ENCODE measurements around the gene JADE2.

The JADE2 gene

DNA sequence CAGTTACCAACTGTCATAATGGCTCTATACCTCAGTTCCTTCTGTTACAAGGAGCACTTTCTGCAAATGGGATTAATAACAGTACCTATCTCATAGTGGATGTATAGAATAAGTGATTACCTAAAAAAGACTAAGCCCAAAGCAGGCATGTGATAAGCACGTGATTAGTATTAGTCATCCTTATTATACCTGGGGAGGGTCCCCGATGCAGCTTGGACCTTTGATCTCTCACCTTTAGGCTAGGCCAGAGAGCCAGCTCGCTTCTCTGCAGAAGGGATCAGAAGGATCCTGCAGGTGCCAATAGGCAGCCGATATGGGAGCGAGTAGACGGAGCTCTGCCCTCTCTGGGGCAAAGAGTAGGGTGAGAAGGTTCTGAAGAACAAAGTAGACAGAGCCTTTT is 4.0 kb downstream of the JADE2 start:
- in situ Hi-C loops (cut with MboI; ENCODE audit: low sequenced_read_pairs): no loop called here

DNA sequence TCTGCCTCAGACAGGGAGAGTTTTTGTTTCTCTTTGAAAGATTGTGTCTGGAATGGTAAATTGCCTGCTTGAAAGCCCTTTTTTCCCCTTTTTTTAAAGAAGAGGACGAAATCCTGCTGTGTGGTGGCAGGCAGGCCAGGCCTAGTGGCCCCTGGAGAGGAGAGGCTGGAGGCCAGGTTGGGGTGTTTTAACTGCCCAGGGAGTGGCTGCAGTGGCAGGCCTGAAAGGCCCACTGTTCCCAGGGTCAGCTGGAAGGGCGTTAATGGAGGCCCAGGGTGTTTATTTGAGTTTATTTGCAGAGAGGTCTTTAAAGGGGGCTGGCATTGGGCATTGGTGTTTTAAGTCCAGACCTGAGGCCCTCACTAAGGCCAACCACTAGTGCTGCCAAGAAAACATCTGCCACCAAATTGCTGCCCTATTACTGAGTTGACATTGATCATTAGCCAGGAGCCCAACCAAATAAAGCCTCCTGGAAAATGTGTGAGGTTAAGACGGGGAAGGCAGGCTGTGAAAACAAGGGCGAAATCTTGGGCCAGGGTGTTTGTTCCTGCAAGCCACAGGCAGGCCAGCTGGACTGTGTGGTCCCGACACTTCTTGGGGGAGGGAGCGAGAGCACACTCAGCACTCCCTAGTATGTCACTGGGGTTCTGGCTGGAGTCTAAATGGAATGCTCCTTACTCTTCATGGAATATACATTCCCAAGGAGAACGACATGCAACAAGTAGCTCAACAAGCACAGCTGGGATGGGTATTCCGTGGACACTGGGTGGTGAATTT is 5.0 kb downstream of the JADE2 start:
- in situ Hi-C loops (cut with MboI; ENCODE audit: low sequenced_read_pairs): no loop called here

DNA sequence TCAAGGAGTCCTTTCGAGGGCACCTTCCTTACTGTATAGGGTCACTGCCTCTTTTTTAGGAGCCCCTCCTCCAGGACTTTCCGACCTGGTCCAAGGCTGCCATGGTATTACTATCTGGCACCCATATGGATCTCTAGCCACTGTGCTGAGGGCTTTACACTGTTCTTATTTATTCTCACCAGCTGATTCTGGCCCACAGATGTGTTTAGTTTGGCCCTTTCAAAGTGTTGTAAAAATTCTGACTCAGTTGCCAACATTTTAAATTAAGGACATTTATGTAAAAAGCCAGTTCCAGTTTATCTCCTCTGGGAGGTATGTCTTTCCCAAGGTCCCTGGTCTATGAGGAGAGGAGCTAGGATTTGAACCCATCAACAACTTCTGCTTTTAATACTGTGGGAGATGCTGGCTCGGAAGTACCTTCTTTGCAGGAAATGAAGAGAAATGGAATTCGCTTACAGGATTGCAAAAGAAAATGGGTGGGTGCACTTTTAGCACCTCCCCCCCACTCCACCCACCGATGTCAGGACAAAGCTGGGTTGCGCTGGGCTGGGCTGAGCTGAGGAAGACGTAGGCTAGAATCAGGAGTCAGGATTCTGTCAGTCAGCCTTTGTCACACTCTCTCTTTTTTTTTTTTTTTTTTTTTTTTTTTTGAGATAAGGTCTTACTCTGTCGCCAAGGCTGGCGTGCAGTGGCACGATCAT is 7.8 kb downstream of the JADE2 start:
- in situ Hi-C loops (cut with MboI; ENCODE audit: low sequenced_read_pairs): no loop called here

DNA sequence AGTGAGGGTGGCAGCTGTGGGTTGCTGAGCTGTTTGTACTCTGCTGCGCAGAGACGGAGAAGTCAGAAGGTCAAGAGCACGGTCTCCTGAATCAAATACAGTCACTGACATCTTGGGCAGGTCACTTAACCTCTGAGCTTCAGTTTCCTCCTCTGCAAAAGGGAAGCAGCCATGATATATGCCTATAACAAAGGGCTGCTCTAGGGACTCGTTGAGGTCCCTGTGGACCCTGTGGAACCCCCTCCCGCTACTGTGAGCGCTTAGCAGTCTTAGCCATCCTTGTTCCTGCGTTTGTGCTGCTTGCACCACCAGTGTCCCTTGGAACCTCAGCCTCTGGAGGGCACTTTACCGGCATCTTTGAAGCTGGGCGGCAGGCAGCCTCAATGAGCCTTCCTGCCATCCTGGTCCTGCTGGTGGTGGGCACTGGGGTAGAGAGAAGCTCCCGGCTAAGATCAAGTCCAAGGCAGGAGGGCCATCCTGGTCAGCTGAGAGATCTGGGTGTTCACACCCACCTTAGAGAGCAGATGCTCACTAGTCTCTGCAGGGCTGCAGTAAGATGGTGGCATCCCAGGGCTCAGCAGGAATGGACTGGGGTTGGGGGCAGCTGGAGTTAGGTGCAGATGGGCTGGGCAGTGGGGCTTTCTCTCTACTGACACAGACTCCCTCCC is 8.7 kb downstream of the JADE2 start:
- in situ Hi-C loops (cut with MboI; ENCODE audit: low sequenced_read_pairs): no loop called here

DNA sequence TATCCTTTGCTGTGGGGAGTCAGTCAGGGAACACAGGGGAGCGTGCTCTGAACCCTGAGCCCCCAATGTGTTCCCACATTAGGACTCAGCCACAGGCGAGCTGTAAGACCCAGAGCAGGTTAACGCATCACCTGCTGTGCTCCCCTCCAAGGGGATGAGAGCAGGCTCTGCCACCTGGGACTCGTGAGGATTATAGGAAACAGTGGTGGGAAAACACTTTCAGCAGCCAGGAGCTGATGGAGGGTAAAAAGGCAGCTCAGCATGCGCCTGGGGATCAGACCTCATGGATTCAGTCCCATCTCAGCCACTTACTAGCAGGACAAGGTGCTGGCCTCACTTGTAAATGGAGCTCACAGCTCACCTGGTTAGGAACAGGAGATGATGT is 9.2 kb downstream of the JADE2 start:
- in situ Hi-C loops (cut with MboI; ENCODE audit: low sequenced_read_pairs): no loop called here

DNA sequence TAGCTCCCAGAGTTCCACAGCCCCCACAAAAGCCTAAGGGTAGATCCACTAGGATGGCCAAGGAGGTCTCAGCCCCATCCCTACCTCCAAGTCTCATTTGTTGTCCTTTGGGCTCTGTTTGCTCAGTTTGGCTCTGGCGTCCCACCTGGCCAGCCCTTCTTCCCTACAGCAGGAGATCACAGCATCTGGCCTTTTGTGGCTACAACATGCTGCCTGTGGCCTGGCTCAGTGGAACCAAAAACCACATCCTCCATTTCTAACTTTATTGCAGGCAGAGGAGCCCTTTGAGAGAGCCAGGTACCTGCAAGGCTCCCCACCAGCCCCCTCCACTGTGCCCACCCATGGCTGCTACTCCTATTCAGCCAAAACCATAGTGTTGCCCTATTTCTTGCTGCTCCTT is 11.4 kb downstream of the JADE2 start:
- in situ Hi-C loops (cut with MboI; ENCODE audit: low sequenced_read_pairs): no loop called here

DNA sequence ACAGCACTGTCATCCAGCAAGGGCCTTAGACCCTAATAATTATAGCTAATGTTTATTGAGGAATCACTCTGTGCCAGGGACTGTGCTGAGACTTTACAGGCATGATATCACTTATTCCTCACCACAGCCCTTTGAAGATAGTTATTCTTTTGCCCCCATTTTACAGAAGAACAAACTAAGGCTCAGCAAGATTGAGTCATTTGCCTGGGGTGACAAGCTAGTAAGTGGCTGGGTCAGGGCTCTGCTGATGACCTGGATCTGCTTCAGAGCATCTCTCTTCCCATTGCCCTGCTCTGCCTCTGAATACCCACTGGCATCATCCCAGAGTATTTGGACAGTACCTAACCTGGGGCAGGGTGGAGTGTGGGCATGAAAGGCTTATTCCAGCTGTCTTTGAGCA is 11.8 kb downstream of the JADE2 start:
- in situ Hi-C loops (cut with MboI; ENCODE audit: low sequenced_read_pairs): no loop called here

DNA sequence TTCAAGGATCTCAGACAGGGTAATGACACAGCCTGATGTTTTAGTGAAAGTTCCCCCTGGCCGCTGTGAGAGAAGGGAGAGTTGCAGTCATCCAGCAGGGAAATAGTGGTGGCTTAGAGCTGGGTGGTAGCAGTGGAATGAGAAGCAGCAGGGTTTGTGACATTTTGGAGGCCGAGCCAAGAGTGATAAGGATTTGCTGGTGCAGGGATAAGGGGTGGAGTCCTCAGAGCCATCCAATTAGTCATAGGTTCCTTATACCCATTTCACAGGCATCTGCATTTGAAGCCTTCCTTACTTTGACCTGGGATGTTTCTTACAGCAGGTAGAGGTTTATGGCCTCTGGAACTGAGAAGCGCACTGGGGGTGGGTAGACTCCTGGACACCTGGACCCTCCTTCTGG is 12.8 kb downstream of the JADE2 start:
- in situ Hi-C loops (cut with MboI; ENCODE audit: low sequenced_read_pairs): no loop called here

DNA sequence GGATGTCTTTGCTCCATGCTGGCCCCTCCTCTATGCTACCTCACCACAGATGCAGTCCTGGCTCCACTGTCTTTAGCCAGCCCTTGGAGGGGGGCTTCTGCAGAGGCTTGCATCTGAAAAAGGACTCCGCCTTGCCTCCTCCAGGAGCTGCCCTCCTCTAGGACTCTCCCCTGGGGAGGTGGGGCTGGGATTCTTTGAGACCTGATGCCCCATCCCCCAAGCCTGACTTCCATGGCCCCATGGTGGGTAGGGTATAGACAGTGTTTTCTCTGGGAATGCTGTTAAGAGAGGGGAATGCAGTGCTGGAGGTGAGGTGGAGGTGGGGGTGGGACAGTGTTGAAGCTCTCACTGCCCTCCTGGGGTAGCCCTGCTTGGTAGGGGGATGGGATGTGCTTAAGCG is 14.3 kb downstream of the JADE2 start:
- in situ Hi-C loops (cut with MboI; ENCODE audit: low sequenced_read_pairs): no loop called here

DNA sequence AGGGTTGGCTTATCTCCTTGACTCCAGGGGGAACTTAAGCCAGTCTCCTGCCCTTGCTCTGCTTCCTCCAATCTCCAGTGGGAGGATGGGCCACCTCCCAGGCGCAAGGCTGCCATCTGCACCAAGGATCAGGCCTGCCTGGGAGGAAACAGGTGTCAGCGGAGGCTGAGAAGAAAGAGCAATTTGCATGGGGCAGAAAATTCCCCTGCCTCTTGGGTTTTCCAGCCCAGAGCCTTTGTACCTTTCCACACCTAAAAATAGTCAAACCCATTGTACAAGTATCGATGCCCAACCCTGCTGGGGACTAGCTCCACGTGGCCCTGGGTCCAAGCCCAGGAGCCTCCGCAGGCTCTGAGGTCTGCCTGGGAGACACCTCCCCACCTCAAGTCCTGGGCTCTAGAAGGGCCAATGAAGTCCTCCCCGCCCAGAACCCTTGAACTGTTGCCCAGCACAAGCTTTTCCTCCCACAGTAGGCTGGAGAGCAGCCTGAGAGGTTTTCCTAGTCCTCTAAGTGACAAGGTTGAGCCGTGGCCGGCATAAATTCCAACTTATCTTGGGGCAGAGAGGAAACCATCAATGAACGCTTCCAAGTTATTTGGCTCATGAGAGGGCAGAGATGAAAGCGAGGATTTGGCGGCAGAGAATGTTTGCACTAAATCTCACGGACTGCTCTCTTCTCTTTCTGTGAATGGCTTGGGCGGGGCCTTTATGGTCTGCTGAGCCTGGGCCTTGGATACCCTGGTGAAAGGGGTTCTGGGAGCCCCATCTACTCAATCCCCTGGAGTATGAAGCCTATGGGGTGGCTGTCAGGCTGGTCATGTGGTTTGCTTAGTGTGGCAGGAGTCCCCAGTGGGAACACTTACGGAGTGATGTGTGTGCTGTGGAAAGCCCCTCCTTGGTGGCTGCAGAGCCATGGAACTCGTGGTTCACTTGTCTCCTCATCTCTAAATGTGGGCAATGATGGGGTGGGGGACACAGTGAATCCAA is 15.6 kb downstream of the JADE2 start:
- in situ Hi-C loops (cut with MboI; ENCODE audit: low sequenced_read_pairs): no loop called here

DNA sequence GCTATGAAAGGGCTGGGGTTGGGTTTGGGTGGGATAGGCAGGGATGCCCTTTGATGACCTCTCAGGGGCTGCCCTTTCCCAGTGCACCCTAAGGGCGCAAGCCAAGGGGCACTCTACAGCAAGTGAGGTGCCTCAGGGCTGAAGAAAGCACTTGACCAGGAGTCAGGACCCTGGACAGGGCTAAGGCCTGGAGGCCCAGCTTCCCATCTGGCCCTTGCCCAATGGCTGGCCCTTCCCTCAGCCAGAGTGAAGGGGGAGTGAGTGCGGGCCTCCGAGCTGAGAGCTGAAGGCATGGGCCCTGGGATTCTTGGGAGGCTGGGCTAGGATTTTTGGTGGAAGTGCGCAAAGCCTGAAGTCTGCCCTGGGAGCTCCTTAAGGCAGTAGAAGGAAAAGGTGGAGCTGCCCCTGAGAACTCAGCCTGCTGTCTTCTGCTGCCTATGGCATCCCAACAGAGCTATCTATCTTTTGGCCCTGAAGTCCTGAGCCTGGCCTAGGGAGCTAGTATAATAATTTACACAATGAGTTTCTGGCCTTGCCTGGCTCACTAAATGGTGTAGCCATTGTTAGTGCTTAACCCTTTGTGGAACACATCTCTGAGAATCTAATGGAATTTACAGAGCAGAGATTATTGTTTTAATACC is 16.4 kb downstream of the JADE2 start:
- in situ Hi-C loops (cut with MboI; ENCODE audit: low sequenced_read_pairs): no loop called here

DNA sequence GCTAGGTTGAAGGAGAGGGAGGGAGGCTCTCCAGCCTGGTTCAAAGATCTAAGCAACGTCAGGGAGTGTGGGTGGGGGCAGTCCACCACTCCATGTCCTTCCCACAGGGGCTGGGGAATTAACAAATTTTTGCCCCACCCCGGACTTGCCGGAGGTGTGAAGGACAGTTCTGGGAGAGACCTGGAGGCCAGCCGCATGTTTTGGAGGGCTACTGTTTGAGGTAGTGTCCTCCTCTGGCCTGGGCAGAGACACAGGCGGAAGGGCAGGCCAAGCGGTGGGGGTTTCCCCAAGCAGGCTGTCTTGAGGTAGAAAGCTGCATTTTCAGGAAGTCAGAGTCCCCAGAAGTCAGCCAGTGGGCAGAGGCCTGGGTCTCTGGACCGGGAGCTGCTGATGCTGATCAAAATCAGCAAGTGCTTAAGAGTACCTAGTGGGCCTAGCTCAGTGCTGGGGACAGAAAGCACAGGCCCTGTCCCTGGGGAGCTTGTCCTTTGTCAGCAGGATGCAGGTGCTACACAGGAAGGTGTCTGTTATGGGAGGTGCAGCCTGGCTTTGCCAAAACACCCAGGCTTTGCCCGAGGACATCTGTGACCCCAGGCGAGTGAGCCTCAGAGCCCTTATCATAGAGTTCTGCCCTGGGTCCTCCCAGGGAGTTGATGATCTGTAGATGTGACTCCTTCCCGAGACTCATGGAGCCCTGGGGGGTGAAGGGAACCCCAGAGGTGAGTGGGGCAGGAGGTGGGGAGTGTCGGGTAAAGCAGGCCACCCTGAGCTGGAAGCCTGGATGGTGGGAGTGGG is 18.5 kb downstream of the JADE2 start:
- in situ Hi-C loops (cut with MboI; ENCODE audit: low sequenced_read_pairs): no loop called here

DNA sequence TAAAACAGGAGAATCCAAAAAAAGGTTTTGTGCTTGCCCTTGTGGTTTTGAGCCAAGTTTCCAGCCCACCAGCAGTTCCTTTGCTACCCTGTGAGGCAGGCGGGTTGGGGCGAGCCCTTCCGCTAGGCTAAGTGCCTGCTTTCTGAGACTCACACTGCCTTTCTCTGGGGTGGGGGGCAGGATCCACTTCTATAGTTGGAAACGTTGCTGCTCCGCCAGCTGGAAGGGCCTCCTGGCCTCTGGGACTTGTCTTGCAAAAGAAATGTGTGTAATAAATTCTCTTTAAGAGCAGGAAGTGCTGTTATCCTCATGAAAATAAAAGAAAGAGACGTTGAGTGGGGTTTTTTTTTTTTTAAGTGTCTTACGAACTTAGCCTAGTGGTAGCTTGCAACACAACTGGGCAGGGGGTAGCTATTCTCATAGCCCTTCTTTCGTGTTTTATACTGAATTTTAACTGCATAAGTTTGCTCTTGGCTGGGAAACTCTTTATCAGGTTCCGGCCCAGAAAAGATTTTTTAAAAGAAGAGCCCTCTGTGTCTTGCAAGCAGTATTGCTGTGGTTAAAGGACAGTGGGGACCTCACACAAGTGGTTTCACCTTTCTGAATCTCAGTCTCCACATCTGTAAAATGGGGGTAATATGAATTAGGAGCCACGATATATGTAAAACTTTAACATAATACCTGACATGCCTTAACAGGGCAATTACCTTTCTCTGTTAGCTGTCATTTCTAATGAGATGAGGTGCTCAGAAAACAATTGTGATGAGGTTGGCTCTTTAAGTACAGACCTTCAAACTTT is 19.8 kb downstream of the JADE2 start:
- in situ Hi-C loops (cut with MboI; ENCODE audit: low sequenced_read_pairs): no loop called here

DNA sequence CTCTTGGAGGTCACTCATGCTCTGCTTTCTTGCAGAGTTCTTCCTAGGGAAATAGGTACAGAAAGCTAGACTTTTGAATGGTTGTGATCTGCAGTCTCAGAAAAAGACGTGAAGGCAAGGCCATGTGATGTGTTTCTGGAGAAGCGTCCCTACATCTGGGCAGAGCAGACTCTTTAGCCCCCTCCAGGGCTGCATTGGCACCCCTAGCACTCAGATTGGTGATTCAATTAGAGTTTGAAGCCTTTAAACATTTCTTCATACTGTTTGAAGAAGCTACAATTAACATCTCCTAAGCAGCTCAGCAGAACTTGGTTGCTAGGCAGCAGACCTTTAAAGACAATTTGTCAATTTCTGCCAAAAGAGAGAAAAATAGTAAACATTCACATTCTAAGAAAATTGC is 21.6 kb downstream of the JADE2 start:
- in situ Hi-C loops (cut with MboI; ENCODE audit: low sequenced_read_pairs): no loop called here

DNA sequence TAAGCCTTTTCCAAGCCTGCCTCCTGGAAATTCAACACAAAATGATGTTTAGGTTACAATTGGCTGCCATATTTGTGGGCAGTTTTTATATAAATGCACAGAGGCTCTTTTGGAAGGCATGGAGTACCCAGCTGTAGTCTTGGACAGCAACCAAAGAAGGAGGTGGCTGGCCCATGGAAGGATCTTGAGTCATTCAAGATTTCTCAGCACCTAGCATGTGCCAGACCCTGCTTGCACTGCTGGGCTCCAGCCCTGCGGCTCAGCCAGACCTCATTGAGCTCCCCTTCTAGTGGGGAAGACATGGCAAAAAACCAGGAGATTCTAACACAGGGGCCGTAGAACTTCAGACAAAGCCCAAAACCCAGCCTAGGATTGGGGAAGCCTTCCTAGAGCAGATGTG is 22.1 kb downstream of the JADE2 start:
- in situ Hi-C loops (cut with MboI; ENCODE audit: low sequenced_read_pairs): no loop called here

DNA sequence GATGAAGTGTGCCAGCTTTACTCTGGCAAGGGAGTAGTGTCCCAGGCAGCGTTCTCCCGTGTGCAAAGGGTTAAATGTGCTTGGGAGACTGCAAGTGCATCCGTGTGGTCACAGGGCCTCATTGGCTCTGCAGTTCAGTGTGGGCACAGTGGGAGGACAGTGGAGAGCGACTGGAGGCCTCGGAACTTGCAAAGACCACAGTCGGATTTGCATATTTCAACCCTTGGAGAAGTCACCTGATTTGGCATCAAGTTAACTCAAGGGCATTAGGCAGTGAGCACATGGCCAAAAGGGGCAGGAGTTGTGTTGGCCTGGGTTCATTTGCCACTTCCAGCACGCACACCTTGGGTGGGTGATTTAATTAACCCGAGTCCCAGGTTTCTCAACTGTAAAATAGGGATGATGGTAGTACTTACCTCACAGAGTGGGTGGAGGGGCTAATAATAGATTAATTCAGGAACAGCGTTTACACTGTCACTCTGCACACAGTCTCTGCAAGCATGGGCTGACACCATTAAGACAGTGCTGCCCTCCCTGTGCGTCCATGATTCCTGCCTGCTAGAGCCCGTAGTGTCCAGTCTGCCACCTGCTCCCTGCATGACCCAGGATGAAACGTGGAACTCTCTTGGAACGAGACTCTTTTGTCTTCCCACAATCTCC is 22.7 kb downstream of the JADE2 start:
- in situ Hi-C loops (cut with MboI; ENCODE audit: low sequenced_read_pairs): no loop called here

DNA sequence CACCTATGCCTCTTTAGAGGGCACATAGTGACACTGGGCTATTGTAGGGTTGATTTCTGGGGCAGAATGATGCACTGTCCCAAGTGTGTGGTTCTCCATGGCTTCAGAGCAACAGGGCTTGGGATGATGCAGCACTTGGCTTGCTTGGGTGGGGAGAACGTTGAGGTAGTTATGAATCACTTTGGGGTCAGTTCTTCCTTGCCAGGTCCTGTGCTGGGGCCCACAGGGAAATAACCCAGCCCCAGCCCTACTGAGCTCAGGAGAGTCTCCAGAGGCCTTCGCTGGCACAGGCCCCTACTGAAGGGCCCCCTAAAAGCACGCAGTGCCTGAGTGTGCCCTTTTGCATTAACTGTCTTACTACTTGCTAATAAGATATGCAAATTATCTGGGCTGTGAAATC is 24.2 kb downstream of the JADE2 start:
- in situ Hi-C loops (cut with MboI; ENCODE audit: low sequenced_read_pairs): no loop called here
